GM21723 (cell line): ENCODE data around the gene PHF12.

Source experiments
- ATAC-seq: cut with Tn5 transposase; IDR thresholded peaks from one replicate; pipeline ENCODE4 v1.9.1; 2021; ENCODE audit warnings: mild to moderate bottlenecking, moderate library complexity; ENCODE audit not compliant: unreplicated experiment

PHF12 gene

GRCh38 chr17:28955408-28955807, 4.1 kb upstream of the PHF12 start:
- ATAC-seq = no peak

- ATAC-seq = no peak
These were observed 3.6 kb upstream of the PHF12 start for GRCh38 chr17:28954886-28955285.

GRCh38 chr17:28953444-28954118, 2.3 kb upstream of the PHF12 start:
- ATAC-seq = no peak

- peak; percentile 65 for ATAC-seq
These were observed 965 bp upstream of the PHF12 start for GRCh38 chr17:28951991-28952975.

GRCh38 chr17:28950752-28951427, 428 bp downstream of the PHF12 start:
- no peak for ATAC-seq

- ATAC-seq = no peak
These were observed 1.1 kb downstream of the PHF12 start for GRCh38 chr17:28950017-28950751.

- ATAC-seq = no peak
These were observed 1.9 kb downstream of the PHF12 start for GRCh38 chr17:28949185-28950016.

GRCh38 chr17:28948873-28949184, 2.5 kb downstream of the PHF12 start:
- ATAC-seq = no peak

GRCh38 chr17:28948342-28948741, 3.0 kb downstream of the PHF12 start:
- no peak for ATAC-seq

GRCh38 chr17:28947639-28948038, 3.7 kb downstream of the PHF12 start:
- no peak for ATAC-seq

GRCh38 chr17:28946239-28946638, 5.1 kb downstream of the PHF12 start:
- ATAC-seq = no peak

- ATAC-seq = no peak
These were observed 6.2 kb downstream of the PHF12 start for GRCh38 chr17:28944862-28945741.

- ATAC-seq = no peak
These were observed 7.0 kb downstream of the PHF12 start for GRCh38 chr17:28944343-28944742.

GRCh38 chr17:28942925-28943324, 8.4 kb downstream of the PHF12 start:
- no peak for ATAC-seq

- ATAC-seq = no peak
These were observed 10.1 kb downstream of the PHF12 start for GRCh38 chr17:28941251-28941650.

- ATAC-seq = no peak
These were observed 10.6 kb downstream of the PHF12 start for GRCh38 chr17:28940675-28941074.

- ATAC-seq = no peak
These were observed 11.2 kb downstream of the PHF12 start for GRCh38 chr17:28940142-28940541.

GRCh38 chr17:28938552-28938951, 12.8 kb downstream of the PHF12 start:
- no peak for ATAC-seq
